ENCODE results near the gene FLVCR1.
"Not testable (repeated sequence)": the region's sequence is repeated elsewhere in the genome, so short reads cannot be mapped to it uniquely, and the experiment has no call there.

FLVCR1 gene

GRCh38 chr1:212857992-212858460 is at the start of gene FLVCR1:
Gene FLVCR1, plus strand, starts transcription at chr1:212858275. Its CDS starts 178 bp downstream, at chr1:212858453.
- peak; percentile 96 to 98 (median 98) for DNase-seq

DNA sequence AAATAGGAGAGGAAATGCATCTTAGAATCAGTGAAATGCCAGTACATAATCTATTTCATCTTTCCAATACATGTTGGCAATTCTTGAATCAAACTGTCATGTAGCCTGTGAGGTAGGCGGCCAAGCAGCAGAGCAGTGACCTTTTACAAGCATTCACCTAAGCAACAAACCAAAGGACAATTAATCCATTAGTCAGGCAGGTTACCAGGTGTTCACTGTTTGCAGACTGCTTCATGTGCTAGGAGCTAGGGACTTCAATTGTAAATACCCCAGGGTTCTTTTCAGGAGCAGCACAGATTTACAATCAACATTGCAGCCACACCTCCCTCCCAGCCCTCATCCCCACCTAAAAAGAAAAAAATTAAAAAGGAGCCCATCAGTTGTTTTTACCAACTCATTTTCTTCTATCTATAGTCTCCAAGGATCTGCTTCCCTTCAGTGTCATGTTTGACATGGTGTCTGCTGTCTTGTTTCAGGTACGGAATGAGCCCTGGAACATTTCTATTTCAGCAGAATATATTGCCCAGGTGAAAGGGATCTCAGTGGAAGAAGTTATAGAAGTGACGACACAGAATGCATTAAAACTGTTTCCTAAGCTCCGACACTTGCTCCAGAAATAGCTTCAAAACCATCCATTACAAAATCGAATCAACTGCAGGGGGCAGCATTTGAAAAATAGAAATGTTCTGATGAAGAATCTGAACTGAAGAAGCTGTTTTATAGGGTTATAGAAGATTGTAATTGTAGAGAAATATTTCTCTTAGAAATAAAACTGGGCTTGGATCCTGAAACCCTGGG is 43.3 kb upstream of the FLVCR1 start:
- DNase-seq, result peak; percentile 27 to 52 (median 50)

- DNase-seq, result no peak
These were observed 41.4 kb upstream of the FLVCR1 start for GRCh38 chr1:212816567-212817278.

DNA sequence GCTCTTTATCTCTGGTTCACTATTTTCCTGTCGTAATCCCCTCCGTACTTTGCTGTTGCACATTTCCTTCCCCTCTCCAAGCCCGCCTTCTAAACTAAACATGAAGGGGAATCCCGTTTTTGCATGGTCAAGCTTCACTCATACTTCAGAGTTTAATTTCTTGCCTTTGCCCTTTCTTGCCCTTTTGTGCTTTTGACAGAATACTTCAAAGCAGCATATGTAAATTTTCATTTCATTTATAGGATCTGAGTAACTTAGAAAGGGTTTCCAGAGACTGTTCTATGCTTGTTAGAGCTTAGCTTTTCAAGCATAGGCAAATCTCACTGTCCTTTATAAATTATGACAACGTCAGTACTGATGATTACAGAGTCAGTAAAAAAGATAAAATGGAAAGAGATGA is 38.3 kb upstream of the FLVCR1 start:
- peak; percentile 81 to 89 (median 85) for DNase-seq

DNA sequence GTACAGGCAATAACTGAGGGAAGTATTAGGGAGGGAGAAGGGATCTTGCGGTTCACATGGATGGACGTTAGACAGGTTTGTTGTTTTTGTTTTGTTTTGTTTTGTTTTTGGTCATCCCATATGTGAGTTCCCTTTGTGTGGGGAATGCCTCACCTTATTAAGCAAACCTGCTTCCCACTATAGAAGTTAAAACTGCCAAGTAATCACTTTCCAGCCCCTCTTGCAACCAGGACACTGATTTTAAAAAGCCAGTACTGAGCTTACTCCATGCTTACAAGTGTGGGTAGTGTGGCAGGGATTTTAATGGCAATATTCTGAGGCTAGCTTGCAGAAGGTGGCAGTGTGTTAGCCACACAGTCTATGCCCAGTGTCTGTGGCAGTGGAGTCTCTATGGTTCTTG is 37.1 kb upstream of the FLVCR1 start:
- no peak for DNase-seq

DNA sequence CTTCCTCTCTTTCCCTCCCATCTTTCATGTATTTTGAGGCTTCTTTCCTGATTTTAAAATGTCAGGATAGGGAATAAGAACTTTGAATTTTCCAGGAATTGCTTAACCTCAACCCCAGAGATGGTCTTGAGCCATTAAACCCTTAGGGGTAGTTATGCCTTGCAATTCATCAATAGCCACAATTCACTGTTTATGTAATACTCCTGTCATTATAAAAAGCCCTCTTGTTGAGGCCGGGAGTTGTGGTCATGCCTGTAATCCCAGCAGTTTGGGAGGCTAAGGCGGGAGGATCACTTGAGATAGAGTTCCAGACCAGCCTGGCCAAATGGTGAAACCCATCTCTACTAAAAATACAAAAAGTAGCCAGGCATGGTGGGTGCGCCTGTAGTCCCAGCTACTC is 35.1 kb upstream of the FLVCR1 start:
- DNase-seq, result no peak

- DNase-seq, result no peak
These were observed 33.9 kb upstream of the FLVCR1 start for GRCh38 chr1:212824201-212824600.

GRCh38 chr1:212825798-212826452 is 32.1 kb upstream of the FLVCR1 start:
- DNase-seq, result no peak

- no peak for DNase-seq
These were observed 30.8 kb upstream of the FLVCR1 start for GRCh38 chr1:212827171-212827776.

- DNase-seq, result no peak
These were observed 30.2 kb upstream of the FLVCR1 start for GRCh38 chr1:212827831-212828278.

DNA sequence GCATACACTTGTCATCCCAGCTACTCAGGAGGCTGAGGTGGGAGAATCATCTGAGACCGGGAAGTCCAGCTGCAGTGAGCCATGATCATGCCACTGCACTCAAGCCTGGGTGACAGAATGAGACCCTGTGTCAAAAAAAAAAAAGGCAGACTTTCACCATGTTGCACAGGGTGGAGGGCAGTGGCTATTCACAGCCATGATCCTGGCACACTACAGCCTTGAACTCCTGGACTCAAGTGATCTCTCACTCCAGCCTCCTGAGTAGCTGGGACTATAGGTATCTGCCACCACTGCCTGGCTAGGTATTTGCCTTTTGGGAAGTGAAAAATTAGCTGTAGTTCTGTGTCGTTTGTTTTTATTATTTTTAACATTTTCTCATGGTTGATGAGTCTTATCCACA is 29.7 kb upstream of the FLVCR1 start:
- DNase-seq, result no peak

DNA sequence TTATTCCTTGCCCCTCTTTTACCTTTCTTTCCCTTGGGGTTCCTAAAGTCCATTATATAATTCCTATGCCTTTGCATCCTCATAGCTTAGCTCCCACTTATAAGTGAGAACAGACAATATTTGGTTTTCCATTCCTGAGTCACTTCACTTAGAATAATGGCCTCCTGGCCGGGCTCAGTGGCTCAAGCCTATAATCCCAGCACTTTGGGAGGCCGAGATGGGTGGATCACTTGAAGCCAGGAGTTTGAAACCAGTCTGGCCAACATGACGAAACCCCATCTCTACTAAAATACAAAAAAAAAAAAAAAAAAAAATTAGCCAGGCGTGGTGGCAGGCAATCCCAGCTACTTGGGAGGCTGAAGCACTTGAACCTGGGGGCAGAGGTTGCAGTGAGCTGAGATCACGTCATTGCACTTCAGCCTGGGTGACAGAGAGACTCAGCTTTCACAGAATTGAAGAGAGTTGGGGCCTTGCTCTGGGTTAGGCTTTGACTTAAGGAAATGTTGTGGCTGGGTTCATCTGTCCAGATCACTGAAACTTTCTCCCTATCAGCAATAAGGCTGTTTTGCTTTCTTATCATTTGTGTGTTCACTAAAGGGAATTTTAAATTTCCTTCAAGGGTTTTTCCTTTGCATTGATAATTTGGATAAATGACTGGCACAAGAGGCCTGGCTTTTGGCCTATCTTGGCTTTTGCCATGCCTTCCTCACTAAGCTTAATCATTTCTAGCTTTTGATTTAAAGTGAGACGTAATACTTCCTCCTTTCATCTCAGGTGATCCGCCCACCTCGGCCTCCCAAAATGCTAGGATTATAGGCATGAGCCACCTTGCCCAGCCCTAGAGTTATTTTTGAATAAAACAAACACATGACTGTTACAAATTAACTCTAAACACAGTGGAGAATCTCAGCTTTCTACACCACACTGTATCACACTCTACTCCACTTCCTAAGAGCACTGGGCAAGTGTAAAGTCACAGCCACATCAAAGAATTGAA is 24.6 kb upstream of the FLVCR1 start:
- DNase-seq, result not testable (repeated sequence)

- no peak for DNase-seq
These were observed 19.9 kb upstream of the FLVCR1 start for GRCh38 chr1:212838145-212838544.

GRCh38 chr1:212844521-212844920 is 13.6 kb upstream of the FLVCR1 start:
- DNase-seq, result not testable (repeated sequence)

DNA sequence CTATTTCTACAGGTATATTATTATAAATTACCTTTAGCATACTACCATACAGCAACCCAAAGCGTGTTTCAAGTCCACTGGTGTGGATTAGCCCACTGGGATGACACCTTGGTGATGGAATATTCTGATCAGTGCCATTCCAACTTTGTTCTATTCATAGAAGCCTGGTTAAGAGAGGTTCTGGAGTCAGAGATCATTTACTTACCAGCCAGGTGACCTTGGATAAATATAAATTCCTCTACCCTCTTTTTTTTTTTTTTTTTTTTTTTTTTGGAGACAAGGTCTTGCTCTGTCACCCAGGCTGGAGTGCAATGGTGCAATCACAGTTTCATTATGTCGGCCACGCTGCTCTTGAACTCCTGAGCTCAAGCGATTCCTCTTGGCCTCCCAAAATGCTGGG is 10.5 kb upstream of the FLVCR1 start, which contains the start of gene SPATA45:
SPATA45 (minus strand) TSS at position 101 of the 400 bp plus-strand sequence. CDS start 11,500 bp downstream, outside the sequence.
- DNase-seq, result no peak

DNA sequence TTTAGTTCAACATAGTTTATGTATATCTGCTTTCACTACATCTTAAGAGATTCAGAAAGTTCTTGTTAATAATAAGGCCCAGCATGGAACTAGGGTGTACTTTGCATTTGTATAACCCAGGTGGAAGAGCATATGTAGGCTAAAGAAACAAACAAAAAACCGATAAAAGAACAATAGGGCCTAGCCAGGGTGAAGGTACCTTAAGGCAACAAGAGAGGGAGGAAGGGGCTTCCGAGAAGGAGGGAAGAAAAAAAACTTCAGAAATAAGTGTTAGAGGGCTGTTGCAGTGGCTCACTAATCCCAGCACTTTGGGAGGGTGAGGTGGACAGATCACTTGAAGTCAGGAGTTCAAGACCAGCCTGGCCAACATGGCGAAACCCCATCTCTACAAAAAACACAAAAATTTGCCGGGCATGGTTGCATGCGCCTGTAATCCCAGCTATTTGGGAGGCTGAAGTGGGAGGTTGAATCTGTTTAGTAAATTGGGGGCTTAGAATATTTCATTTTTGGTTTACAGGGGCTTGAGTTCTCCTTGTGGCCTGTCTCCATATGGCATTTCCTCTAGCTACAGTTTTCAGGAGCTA is 5.9 kb upstream of the FLVCR1 start:
- no peak for DNase-seq

- DNase-seq, result no peak
These were observed 4.4 kb upstream of the FLVCR1 start for GRCh38 chr1:212853658-212854057.

- DNase-seq, result no peak
These were observed 1.3 kb upstream of the FLVCR1 start for GRCh38 chr1:212856755-212857154.

DNA sequence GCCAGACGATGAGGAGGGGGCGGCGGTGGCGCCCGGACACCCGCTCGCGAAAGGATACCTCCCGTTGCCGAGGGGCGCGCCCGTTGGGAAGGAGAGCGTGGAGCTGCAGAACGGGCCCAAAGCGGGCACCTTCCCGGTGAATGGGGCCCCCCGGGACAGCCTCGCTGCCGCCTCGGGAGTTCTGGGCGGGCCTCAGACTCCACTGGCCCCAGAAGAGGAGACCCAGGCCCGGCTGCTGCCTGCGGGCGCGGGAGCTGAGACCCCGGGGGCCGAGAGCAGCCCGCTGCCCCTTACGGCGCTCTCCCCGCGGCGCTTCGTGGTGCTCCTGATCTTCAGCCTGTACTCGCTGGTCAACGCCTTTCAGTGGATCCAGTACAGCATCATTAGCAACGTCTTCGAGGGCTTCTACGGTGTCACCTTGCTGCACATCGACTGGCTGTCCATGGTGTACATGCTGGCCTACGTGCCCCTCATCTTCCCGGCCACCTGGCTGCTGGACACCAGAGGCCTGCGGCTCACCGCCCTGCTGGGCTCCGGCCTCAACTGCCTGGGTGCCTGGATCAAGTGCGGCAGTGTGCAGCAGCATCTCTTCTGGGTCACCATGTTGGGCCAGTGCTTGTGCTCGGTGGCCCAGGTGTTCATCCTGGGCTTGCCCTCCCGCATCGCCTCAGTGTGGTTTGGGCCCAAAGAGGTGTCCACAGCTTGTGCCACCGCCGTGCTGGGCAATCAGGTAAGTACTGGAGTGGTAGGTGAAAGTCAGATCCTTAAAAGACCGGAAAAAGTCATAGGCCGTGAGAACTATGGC is 588 bp downstream of the FLVCR1 start:
- DNase-seq, result peak; percentile 19 to 33 (median 28)

Measured in suppressor macrophage treated with lipopolysaccharide for 1 hour (primary cell).